Measurements from ENCODE around the gene ALAS1.

DNA sequence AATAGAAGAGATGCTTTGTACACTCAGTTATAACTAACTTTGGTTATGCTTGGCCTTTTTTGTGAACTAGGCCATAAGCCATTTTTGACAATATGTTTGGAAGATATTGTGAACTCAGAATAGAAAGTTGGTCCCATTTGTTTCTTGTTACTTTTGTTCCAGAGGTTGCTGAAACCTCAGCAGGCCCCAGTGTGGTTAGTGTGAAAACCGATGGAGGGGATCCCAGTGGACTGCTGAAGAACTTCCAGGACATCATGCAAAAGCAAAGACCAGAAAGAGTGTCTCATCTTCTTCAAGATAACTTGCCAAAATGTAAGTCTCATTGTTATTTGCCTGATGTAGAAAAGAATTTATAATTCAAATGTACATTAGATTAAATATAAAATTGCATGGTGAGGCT, 5.7 kb downstream of the ALAS1 start:
- TF ChIP-seq POLR2A (IDR thresholded peaks at IDR 0.05) = no peak
- TF ChIP-seq, protein P1, sequence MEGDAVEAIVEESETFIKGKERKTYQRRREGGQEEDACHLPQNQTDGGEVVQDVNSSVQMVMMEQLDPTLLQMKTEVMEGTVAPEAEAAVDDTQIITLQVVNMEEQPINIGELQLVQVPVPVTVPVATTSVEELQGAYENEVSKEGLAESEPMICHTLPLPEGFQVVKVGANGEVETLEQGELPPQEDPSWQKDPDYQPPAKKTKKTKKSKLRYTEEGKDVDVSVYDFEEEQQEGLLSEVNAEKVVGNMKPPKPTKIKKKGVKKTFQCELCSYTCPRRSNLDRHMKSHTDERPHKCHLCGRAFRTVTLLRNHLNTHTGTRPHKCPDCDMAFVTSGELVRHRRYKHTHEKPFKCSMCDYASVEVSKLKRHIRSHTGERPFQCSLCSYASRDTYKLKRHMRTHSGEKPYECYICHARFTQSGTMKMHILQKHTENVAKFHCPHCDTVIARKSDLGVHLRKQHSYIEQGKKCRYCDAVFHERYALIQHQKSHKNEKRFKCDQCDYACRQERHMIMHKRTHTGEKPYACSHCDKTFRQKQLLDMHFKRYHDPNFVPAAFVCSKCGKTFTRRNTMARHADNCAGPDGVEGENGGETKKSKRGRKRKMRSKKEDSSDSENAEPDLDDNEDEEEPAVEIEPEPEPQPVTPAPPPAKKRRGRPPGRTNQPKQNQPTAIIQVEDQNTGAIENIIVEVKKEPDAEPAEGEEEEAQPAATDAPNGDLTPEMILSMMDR (IDR thresholded peaks at IDR 0.05) = no peak
